Stimulated activated CD4-positive, alpha-beta T cell treated with anti-CD3 and anti-CD28 coated beads, TNF-alpha, amount 100 ng/mL, for 1 hour (primary cell): ENCODE measurements around the gene TFCP2L1.

Experiments
- DNase-seq, 3 donors: peaks; one replicate each; pipeline ENCODE4 v3.0.0-alpha.2; 2020; ENCODE audit warnings: low read depth in 3 of 3, low spot score in 1 of 3

Gene TFCP2L1

DNA sequence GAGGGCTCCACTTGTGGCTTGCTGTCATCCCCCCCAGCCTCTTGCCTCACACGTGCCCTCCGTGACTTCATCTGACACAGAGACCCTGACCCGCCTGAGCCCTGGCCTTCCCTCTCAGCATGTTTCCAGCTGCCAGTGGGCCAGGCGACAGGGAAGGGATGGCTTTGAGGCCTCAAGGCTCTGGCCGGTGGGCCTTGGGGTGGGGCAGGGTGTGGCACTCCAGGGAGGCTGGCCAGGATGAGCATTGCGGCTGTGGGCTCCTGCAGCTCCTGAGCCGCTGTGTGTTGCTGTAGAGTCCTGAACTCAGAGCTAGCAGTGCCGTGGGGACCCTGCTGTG lies 85.0 kb downstream of the TFCP2L1 start:
- no peak for DNase-seq

DNA sequence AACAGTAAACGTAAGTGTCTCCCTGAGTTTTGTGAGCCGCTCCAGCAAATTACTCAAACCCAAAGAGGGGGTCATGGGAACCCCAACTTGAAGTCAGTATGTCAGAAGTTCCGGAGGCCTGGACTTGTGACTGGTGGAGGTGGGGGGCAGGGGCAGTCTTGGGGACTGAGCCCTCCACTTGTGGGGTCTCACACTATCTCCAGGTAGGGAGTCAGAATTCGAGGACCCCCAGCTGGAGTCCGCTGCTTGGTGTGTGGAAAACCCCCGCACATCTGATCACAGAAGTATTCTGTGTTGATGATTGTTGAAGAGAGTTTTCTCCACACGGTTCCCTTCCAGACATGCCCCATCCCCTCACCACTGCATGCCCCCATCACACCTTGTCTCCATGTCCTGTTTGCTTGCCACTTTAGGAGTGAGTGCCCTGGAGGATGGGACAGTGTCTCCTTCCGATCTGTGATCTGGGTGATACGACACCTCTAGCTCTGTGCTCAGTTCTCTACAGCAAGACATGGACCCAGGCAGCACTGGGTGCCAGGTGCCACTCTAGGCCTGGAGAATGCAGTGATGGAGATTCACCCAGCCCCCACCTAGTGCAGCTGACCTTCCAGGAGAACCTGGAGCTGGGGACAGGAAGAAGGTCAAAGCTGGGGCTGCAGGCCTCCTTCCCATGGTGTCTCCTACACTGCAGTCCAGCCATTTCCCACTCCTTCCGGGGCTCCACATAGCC lies 85.6 kb downstream of the TFCP2L1 start:
- no peak for DNase-seq

DNA sequence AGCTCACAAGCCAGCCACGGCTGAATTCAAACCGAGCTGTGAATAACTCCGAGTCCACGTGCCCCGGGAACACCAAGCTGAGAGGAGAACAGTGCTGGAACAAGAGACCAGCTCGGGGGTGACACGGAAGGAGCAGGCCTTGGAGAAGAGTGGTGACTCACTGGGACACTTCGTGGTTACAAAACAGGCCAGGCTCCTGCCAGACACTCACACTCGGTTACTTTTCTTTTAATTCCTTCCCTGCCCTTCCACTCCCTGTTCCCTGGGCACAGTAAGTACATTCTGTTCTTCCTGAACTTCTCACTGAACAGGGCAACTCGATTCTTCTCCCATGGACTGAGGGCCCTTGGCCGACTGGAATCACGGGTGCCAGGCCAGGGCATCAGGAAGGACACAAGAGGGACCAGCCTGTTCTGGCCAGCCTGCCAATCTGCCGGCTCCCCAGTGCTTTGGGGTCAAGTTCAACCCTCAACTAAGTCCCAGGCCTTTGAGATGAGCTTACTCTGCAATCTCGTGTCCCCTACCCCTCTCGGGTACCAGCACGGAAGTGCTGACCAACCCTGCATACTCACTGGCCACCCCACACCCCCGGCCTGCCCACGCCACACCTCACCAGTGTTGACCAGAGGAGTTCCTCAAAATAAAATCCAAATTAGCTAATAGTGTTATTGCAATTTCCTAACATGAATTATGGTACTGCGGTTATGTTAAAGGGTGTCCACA lies 87.5 kb downstream of the TFCP2L1 start:
- DNase-seq = no peak

- no peak for DNase-seq
Measured at GRCh38 chr2:121196849-121197155, 88.2 kb downstream of the TFCP2L1 start.

GRCh38 chr2:121196132-121196848 lies 88.7 kb downstream of the TFCP2L1 start:
- no peak for DNase-seq

DNA sequence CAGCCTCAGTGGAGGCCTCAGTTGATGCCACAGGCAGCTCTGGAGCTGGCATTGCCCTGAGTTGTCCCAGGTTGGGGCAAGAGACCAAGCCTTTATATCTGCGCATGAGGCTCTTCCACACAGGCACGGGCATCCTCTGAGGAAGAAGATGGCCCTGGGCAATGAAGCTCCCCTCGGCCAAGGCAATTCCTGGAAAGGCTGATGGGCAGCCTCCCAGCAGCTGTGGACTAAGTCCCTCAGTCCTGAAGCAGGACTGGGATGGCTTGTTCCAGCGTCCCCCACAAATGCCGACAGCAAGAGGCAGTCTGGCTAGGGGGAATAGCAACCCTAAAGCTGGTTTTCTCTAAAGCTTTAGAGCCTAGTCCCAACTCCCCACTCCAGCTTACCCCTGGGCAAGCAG lies 90.0 kb downstream of the TFCP2L1 start:
- DNase-seq = no peak

GRCh38 chr2:121194626-121195025 lies 90.4 kb downstream of the TFCP2L1 start:
- no peak for DNase-seq

GRCh38 chr2:121193185-121193584 lies 91.8 kb downstream of the TFCP2L1 start:
- DNase-seq = no peak

- no peak for DNase-seq
Measured at GRCh38 chr2:121192576-121192975, 92.4 kb downstream of the TFCP2L1 start.

DNA sequence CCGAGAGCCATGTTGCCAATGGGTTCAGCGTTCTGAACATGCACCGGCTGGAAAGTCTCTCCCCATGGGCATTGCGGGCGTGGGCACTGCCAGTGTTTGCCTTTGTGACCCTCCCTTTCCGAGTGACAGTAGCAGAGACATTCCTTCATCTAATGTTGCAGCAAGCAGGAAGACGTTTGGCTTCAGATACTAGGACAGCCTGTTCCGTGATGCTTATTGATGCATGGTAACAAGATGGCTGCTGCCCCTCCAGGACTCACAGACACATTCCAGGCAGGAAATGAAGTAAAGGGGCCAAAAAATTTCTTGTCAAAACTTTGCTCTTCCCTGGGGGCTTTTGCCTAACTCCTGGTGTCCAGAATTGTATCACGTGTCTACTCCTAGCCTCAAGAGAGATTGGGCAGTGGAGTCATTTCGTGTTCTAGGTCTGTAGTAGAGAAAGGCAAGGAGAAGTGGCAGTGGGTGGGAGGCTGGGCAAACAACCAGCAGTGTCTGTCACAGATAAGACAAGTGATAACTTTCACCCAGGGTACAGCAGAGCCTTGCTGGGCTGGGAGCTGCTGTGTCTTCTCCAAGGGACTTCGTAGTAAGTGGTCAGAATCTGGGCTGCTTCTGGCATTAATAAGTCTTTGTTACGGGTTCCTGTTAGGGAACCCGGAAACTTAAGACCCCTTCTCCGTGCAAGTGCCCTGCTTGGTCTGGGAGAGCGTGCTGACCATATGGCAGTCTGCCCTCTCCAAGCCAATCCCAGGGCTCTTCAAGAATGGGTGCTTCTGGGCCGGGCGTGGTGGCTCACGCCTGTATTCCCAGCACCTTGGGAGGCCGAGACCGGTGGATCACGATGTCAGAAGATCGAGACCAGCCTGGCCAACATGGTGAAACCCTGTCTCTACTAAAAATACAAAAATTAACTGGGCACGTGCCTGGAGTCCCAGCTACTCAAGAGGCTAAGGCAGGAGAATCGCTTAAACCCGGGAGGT lies 93.5 kb downstream of the TFCP2L1 start:
- DNase-seq = no peak

DNA sequence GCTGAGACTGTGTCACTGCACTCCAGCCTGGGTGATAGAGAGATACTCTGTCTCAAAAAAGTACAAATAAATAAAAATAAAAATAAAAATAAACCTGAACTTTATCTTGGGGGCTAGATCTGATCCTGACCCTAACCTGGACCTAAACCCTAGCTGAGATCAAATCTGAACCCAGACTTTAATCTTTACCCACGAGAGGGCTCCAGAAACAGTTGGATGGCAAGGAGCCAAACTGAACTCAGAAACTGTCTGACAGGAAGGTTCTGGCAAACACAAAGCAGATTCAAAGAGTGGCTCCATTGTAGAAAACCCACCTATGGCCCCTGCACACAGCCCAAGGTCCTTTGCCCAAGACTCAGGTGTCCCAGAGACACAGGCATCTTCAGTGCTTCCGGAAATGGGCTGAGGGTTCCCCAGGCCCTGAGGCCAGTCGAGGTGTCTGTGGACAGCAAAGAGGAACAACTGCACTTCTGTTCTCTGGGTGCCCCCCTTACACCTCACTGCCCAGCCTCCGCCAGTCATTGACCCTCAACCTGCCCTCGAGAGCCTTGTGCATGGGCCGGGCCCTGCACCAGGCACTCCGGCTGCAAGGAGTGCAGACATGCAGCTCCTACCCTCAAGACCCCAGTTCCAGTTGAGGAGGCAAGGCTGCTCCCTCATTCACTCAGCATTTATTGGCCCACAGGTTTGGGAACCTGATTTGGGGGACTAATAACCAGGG lies 95.2 kb downstream of the TFCP2L1 start:
- DNase-seq = no peak

DNA sequence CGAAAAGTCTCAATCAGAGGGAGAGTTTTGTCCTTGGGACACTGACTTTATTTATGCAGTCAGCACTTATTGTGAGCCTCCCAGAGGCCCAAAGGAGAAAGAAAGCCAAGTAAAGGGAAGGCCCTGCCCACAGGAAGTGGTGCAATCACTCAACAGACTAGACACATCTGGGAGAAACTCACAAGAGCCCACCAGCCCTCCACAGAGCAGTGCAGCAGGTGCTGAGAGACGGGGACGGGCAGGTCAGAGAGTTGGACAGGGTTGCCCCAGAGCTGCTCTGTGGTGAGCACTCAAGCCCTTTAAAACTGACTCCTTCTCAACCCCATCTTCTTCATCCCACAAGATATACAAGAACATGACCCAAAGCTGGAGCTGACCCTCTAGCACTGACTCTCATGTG lies 96.0 kb downstream of the TFCP2L1 start:
- no peak for DNase-seq

DNA sequence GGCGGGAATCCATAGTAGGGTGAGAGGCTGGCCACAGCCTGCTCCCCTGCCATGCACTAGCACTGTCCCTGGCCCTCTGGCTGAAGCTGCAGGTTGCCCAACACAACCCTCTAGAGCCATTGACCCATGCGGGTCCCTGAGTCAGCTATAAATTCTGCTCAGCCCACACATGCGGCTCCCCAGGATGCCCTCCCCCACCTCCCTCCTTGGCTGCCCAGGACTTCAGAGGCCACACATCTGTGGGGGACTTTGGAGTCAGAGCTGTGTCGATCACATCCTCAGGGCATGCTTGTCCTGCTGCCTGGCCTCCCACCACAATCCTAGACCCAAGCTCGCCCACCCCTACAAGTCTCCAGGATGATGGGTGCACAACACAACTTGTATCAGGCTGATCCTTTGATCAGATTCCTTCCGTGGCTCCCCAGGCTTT lies 97.0 kb downstream of the TFCP2L1 start:
- no peak for DNase-seq

- no peak for DNase-seq
Measured at GRCh38 chr2:121187351-121187981, 97.5 kb downstream of the TFCP2L1 start.

- DNase-seq = no peak
Measured at GRCh38 chr2:121186261-121186660, 98.7 kb downstream of the TFCP2L1 start.

DNA sequence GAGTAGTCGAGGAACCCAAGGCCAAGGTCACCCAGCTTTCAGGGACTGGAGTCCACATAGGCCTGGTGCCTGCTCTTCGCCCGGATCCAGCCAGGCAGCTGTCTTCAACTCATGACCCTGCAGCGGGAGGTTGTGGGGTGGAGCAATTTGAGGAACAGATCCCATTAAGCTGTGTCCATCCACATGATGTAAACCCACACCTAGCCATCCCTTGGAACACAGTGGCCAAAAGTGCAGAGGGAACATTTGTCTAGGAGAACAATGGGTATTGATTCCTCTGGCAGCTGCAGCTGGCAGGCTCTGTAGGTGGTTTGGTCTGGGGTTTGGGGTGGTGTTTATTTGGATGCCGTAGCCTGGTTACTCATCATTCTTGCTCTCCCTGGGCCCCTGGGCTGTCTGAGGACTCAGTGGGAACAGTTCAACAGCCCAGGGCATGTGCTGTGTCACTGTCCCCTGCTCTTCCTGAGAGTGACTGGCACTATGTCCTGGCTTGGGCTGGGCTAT lies 99.4 kb downstream of the TFCP2L1 start:
- no peak for DNase-seq

GRCh38 chr2:121185111-121185510 lies 99.9 kb downstream of the TFCP2L1 start:
- DNase-seq = no peak

GRCh38 chr2:121184248-121184862 lies 100.6 kb downstream of the TFCP2L1 start:
- no peak for DNase-seq

- no peak for DNase-seq
Measured at GRCh38 chr2:121182520-121182919, 102.5 kb downstream of the TFCP2L1 start.
